HG03520 (cell line): ENCODE measurements around the gene ONECUT3.
"Not testable (repeated sequence)": the region's sequence is repeated elsewhere in the genome, so short reads cannot be mapped to it uniquely, and the experiment has no call there.

Experiments
- ATAC-seq: cut with Tn5 transposase; IDR thresholded peaks from one replicate; pipeline ENCODE4 v1.9.1; 2021; ENCODE audit warnings: mild to moderate bottlenecking, moderate library complexity; ENCODE audit not compliant: unreplicated experiment

Gene ONECUT3

GRCh38 chr19:1752757-1753728, at the start of gene ONECUT3:
Gene ONECUT3 (plus strand): TSS chr19:1753506. CDS start chr19:1753663, 157 bp downstream.
- no peak for ATAC-seq

GRCh38 chr19:1704339-1704738, 49.0 kb upstream of the ONECUT3 start:
- ATAC-seq: no peak

GRCh38 chr19:1705367-1705766, 47.9 kb upstream of the ONECUT3 start:
- ATAC-seq: no peak

- not testable (repeated sequence) for ATAC-seq
These were observed 46.7 kb upstream of the ONECUT3 start for GRCh38 chr19:1706646-1707045.

GRCh38 chr19:1707240-1707639, 46.1 kb upstream of the ONECUT3 start:
- no peak for ATAC-seq

GRCh38 chr19:1713170-1713569, 40.1 kb upstream of the ONECUT3 start:
- no peak for ATAC-seq

GRCh38 chr19:1715540-1715939, 37.8 kb upstream of the ONECUT3 start:
- ATAC-seq: no peak

GRCh38 chr19:1717200-1717969, 35.9 kb upstream of the ONECUT3 start:
- ATAC-seq: no peak

GRCh38 chr19:1717970-1718264, 35.4 kb upstream of the ONECUT3 start:
- no peak for ATAC-seq

GRCh38 chr19:1718420-1719291, 34.6 kb upstream of the ONECUT3 start:
- ATAC-seq: no peak

GRCh38 chr19:1719519-1719918, 33.8 kb upstream of the ONECUT3 start:
- no peak for ATAC-seq

GRCh38 chr19:1720237-1720636, 33.1 kb upstream of the ONECUT3 start:
- ATAC-seq: no peak

- ATAC-seq: no peak
These were observed 27.9 kb upstream of the ONECUT3 start for GRCh38 chr19:1725100-1726064.

GRCh38 chr19:1728816-1729567, 24.3 kb upstream of the ONECUT3 start:
- no peak for ATAC-seq

GRCh38 chr19:1729568-1729925, 23.8 kb upstream of the ONECUT3 start:
- no peak for ATAC-seq

GRCh38 chr19:1730157-1730556, 23.1 kb upstream of the ONECUT3 start:
- ATAC-seq: no peak

- no peak for ATAC-seq
These were observed 18.9 kb upstream of the ONECUT3 start for GRCh38 chr19:1734321-1734966.

- no peak for ATAC-seq
These were observed 17.0 kb upstream of the ONECUT3 start for GRCh38 chr19:1736280-1736679.

GRCh38 chr19:1736927-1737326, 16.4 kb upstream of the ONECUT3 start:
- ATAC-seq: no peak
